Hepatocyte (in vitro differentiated cells): ENCODE results near the gene EBF4.

Experiments
- EZH2 ChIP-seq: fragments of 200-600 bp; sonication (generic); IDR thresholded peaks from 2 replicates; pipeline ENCODE4 v1.6.1; 2016; ENCODE audit warnings: antibody characterized with exemption, mild to moderate bottlenecking, borderline replicate concordance
- EZH2phosphoT487 ChIP-seq: fragments of 200-600 bp; sonication (generic); IDR thresholded peaks from one replicate; pipeline ENCODE4 v1.6.1; 2018; ENCODE audit warnings: antibody characterized with exemption, mild to moderate bottlenecking, low read depth, moderate library complexity; ENCODE audit not compliant: unreplicated experiment, severe bottlenecking
- TF ChIP-seq, protein P1 (sequence below): fragments of 200-600 bp; sonication (generic); IDR thresholded peaks from 2 replicates; pipeline ENCODE4 v1.5.1; 2016; ENCODE audit warnings: antibody characterized with exemption, mild to moderate bottlenecking; ENCODE audit not compliant: poor library complexity

DNA sequence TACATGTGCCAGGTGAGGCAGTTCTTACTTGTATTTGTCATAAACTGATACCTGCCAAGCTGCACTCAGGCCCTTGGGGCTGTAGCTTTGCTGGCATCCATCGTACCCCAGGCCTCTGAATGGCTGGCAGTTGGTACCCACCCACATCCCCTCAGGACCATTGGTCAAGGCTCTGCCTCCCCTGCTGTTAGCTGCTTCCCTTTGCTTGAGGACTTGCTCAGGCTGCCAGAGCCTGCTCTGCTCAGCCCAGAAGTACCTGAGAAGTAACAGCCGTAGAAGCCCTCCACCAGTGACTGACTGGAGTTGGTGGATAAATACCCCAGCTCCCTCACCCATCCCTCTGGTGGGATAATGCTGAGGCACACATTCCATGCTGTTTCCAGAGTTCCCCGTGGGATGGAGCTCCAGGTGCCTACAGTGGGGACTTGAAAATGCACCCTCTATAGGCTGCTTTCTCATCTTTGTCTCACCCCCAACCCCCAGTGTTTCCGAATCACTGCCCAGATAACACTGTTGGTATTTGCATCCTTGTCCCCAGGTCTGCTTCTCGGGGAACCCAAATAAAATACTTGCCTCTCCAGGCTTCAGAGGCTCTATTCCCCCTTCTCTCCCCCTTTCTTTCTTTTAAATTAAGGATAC, 7.3 kb downstream of the EBF4 start:
- TF ChIP-seq, protein P1, sequence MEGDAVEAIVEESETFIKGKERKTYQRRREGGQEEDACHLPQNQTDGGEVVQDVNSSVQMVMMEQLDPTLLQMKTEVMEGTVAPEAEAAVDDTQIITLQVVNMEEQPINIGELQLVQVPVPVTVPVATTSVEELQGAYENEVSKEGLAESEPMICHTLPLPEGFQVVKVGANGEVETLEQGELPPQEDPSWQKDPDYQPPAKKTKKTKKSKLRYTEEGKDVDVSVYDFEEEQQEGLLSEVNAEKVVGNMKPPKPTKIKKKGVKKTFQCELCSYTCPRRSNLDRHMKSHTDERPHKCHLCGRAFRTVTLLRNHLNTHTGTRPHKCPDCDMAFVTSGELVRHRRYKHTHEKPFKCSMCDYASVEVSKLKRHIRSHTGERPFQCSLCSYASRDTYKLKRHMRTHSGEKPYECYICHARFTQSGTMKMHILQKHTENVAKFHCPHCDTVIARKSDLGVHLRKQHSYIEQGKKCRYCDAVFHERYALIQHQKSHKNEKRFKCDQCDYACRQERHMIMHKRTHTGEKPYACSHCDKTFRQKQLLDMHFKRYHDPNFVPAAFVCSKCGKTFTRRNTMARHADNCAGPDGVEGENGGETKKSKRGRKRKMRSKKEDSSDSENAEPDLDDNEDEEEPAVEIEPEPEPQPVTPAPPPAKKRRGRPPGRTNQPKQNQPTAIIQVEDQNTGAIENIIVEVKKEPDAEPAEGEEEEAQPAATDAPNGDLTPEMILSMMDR = no peak
- TF ChIP-seq EZH2 (no peak), EZH2phosphoT487 (no peak)
